Measurements from ENCODE around the gene HOXD8. TPM values are rescaled to one million over a fixed set of nuclear protein-coding genes. Genes with fewer than 3 reads are reported as not detected.

HOXD8 gene
- total RNA-seq, 1 donor = 0.45 TPM

- TF ChIP-seq CTCF (IDR thresholded peaks at IDR 0.05; ENCODE audit: insufficient read depth, low read length) = no peak
- DNase-seq (ENCODE audit: low read depth) = no peak
- H3K4me3 ChIP-seq (ENCODE audit: low read depth, low read length) = no peak overlapping the region
These were observed 2.3 kb downstream of the HOXD8 start for GRCh38 chr2:176131848-176132158.

GRCh38 chr2:176132205-176133171 lies 3.0 kb downstream of the HOXD8 start:
- peak overlapping the region; percentile 28 for H3K4me3 ChIP-seq (ENCODE audit: low read depth, low read length)
- DNase-seq (ENCODE audit: low read depth) = no peak

GRCh38 chr2:176133389-176133788 lies 3.9 kb downstream of the HOXD8 start:
- no peak for TF ChIP-seq CTCF (IDR thresholded peaks at IDR 0.05; ENCODE audit: insufficient read depth, low read length)
- H3K4me3 ChIP-seq (ENCODE audit: low read depth, low read length) = no peak overlapping the region
- DNase-seq (ENCODE audit: low read depth) = no peak

More at GRCh38 chr2:176132205-176133171, 3.0 kb downstream of the HOXD8 start:
- TF ChIP-seq CTCF (IDR thresholded peaks at IDR 0.05; ENCODE audit: insufficient read depth, low read length) = no peak

- TF ChIP-seq CTCF (IDR thresholded peaks at IDR 0.05; ENCODE audit: insufficient read depth, low read length) = no peak
- no peak overlapping the region for H3K4me3 ChIP-seq (ENCODE audit: low read depth, low read length)
- DNase-seq (ENCODE audit: low read depth) = no peak
These were observed 4.5 kb downstream of the HOXD8 start for GRCh38 chr2:176134035-176134434.

GRCh38 chr2:176135035-176135440 lies 5.5 kb downstream of the HOXD8 start:
- DNase-seq (ENCODE audit: low read depth) = no peak
- no peak overlapping the region for H3K4me3 ChIP-seq (ENCODE audit: low read depth, low read length)
- TF ChIP-seq CTCF (IDR thresholded peaks at IDR 0.05; ENCODE audit: insufficient read depth, low read length) = no peak

- TF ChIP-seq CTCF (IDR thresholded peaks at IDR 0.05; ENCODE audit: insufficient read depth, low read length) = no peak
- peak overlapping the region; percentile 17 for H3K4me3 ChIP-seq (ENCODE audit: low read depth, low read length)
- DNase-seq (ENCODE audit: low read depth) = no peak
These were observed 7.1 kb downstream of the HOXD8 start for GRCh38 chr2:176136374-176137251.

Measured in fibroblast of the aortic adventitia (primary cell).